Suppressor macrophage treated with lipopolysaccharide for 4 hours (primary cell): ENCODE data around the gene FSD1L.

Experiments
- DNase-seq: peaks from one replicate; pipeline ENCODE4 v3.0.0-alpha.2; 2020

Gene FSD1L

DNA sequence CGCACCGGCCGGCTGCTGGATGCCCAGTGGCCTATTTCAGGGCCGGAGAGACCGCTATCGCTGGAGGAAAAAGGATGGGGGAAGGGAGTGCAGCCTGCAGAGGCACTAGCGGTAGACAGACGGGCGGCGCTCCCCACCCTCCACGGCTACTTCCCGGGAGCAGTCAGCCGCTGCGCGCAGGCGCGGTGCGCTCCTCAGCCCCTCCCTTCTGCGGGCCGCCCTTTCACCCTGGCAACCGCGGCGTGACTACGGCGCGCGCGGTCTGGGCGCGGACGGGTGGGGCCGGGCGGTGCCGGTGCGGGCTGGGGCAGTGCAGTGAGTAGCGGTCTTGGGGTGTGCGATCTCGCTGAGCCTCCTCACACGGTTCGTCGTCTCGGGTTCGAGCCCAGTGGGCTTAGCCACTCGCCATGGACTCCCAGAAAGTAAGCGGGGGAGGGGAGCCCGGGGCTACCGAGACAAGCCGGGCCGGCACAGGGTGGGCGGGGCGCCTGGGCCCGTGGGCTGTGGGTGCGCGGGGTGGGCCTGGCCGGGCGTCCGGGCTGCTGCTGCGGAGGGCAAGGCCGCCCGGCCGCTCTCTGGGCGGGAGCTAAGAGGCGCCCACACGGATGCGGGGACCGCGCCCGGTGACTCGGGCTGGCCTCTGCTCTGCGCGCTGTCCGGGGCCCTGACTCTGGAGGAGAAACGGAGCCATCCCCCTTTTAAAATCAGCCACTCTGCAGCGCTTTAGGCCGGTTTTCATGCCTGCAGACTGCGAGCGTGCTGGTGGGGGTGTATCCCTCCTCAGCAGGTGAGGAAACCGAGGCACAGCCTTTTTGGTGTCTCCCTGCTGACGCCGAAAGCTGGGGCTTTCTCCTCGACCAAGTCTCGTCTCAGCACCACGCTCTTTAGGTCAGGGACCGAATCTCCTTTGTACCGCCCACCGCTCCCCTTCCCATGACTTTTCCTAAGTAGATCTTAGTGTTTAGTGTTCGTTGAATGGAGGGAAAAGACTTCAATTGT, at the start of gene FSD1L:
Gene FSD1L (plus strand): TSS at position 221 of the 999 bp plus-strand sequence. CDS start 187 bp downstream, at position 408.
- DNase-seq = peak; percentile 97

- DNase-seq = no peak
Observed at GRCh38 chr9:105399117-105399516, 48.7 kb upstream of the FSD1L start.

- DNase-seq = no peak
Observed at GRCh38 chr9:105401651-105402050, 46.2 kb upstream of the FSD1L start.

DNA sequence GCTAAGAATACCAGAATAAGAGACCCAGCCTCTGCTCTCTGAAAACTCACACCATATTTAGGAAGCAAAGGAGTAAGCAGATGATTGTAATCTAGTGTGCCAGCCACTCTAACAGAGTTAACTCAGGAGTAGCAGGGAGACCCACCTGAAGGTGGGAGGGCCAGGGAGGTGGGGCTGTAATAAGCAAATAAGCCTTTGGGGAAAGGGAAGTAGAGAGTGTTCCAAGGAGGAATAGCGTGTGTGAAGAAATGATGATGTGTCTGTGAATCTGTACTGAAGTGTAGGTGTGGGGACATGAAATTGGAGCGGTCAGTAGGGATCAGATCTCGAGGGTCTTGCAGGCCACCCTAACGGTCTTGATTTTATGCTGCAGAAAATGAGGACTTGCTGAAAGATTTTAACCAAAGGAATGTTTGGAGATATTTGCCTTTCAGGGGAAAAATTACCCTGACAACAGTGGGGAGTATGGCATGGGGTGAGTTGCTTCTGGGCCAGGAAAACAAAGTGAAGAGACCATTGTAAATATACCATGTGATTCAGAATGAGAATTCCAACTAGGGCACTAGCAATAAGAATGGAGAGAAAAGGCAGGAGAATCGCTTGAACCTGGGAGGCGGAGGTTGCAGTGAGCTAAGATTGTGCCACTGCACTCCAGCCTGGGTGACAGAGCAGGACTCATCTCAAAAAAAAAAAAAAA, 44.1 kb upstream of the FSD1L start:
- DNase-seq = no peak

GRCh38 chr9:105405514-105406131, 42.2 kb upstream of the FSD1L start:
- no peak for DNase-seq

GRCh38 chr9:105406369-105406768, 41.5 kb upstream of the FSD1L start:
- DNase-seq = no peak

- peak; percentile 18 for DNase-seq
Observed at GRCh38 chr9:105413525-105413924, 34.3 kb upstream of the FSD1L start.

- peak; percentile 65 for DNase-seq
Observed at GRCh38 chr9:105414947-105415661, 32.7 kb upstream of the FSD1L start.

DNA sequence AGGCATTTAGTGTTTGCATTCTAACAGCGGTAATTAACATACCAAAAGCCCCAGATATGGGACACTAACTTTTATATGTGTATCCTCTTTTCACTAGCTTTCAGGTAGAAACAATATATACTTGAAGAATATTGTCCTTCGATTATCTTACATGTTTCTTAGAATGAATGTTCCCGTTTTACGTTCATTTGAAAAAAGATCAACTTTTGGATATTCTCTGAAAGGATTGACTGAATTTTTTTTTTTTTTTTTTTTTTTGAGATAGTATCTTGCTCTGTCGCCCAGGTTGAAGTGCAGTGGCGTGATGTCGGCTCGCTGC, 32.2 kb upstream of the FSD1L start:
- DNase-seq = no peak

DNA sequence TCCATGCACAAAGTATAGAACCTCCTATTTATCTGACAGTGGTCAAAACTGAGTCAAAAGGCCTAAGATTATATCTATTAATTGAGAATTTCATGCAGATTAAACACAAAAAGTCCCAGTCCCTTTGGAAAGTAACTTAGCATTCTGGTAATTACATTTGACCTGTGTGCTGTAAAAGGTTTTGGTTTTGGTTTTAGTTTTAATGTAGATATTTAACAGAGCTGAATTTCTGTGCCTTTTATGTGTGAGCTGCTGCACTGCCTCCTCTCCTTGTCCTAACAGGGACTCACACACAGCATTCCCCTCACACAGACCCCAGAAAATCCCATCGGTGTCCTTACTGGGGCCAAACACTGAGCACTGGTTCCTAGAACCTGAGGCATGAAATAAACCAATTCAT, 31.0 kb upstream of the FSD1L start:
- DNase-seq = peak; percentile 17

GRCh38 chr9:105418588-105419500, 29.0 kb upstream of the FSD1L start:
- no peak for DNase-seq

- DNase-seq = no peak
Observed at GRCh38 chr9:105419816-105420597, 27.8 kb upstream of the FSD1L start.

- DNase-seq = peak; percentile 75
Observed at GRCh38 chr9:105421154-105421553, 26.7 kb upstream of the FSD1L start.

- DNase-seq = no peak
Observed at GRCh38 chr9:105421864-105422263, 26.0 kb upstream of the FSD1L start.

DNA sequence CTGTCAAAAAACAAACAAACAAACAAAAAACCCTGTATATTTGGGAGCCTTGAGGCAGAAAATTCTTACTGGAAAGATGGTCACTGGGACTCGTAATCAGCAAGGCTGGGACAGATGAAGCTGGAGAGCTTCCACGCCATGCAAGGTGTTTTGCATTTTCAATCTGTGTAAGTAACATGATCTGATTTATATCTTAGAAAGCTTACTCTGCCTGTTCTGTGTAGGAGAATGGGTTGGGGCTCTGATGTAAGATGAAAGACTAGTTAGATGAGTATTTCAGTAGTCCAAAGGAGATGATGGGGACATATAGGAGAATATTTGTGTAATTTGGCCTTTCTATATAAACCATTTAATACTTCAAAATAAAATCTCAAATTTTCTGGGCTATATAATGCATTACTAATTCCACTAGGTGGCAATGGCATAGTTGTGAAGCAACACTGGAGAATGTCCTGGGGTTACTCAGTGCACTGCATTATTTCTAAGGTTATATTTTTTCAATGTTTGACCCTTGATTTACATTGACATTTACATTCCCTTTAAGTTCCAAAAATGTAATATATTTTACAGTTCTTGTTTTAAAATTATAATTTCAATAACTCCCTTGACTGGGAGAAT, 21.9 kb upstream of the FSD1L start:
- DNase-seq = peak; percentile 62

DNA sequence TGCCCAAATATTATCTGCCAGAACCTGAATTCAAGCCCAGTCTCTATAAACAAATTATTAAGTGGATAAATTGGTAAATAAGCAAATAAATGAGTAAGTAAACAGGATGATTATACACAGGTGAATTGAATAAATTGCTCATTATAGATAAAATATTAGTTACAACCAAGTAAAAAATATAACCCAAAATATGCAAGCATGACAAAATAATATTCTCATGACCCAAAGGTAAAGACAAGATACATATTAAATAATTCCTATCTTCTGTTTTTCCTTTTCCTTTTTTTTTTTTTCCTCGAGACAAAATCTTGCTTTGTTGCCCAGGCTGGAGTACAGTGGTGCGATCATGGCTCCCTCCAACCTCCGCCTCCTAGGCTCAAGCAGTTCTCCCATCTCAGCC, 21.2 kb upstream of the FSD1L start:
- no peak for DNase-seq

DNA sequence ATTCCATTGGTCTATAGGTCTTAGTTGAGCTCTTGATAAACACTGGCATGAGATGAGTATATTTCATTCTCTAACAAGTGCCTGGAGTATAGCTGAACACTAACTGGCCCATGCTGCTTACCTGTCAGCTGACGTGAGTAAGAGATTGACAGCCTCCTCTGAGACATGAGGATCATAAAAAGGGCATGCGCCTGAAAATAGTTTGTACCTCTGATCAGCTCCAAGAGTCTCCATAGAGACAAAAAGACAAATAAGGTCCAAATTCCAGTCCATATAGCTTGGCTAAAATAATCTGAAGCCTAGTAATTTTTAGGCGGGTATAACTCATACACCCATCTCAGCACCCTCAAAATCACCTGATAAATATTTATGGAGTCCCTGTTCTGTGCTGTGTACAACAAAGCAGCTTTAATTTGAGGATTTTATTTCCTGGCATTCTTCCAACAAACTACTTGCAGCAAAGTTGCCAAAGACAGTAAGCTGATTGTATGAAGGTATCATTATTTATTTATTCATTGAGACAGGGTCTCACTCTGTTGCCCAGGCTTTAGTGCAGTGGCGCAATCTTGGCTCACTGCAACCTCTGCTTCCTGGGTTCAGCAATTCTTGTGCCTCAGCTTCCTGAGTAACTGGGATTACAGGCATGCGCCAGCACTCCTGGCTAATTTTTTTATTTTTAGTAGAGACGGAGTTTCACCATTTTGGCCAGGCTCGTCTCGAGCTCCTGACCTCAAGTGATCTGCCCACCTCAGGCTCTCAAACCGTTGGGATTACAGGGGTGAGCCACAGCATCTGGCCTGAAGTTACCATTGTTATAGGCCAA, 16.2 kb upstream of the FSD1L start:
- no peak for DNase-seq

DNA sequence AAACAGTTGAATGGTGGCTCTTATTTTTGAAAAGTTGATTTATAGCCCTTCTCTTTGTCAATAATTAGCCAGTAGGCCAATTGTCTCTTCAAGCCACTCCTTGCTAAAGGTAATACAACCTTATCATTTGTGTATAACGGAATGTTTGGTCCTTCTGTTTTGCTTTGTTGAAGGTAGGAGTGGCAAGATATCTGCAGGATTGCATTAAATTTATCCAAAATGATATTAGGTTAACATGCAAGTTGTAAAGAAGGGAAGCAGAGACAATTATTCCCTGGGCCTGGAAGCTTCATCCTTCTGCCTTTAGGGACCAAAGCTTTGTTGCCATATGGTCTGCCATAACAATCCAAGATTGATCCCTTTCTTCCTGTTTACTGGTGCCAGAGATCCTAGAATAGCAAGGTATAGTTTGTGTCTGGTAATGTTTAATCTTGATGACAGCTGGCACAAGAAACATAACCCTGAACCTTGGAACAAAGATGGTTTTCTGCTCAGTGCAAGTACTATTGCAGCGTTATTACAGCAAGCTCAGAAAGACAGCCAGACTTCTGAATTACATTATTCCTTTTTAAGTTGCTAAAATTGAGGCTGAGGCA, 15.5 kb upstream of the FSD1L start:
- no peak for DNase-seq

- no peak for DNase-seq
Observed at GRCh38 chr9:105435453-105435852, 12.4 kb upstream of the FSD1L start.
